CD14-positive monocyte (primary cell): ENCODE measurements around the gene FCN2. TPM values are rescaled to one million over a fixed set of nuclear protein-coding genes. Genes with fewer than 3 reads are reported as not detected.
A peak's percentile ranks its signal among the peaks of the same experiment; 100 is the strongest.

Source experiments
- DNase-seq, 3 donors: peaks; one replicate each; pipeline ENCODE4 v3.0.0-alpha.2; 2011 to 2022
- H2AFZ ChIP-seq: 2 replicates; pipeline ENCODE4 v1.6.0; 2012; ENCODE audit warnings: mild to moderate bottlenecking, low read depth, low read length, inconsistent platforms; ENCODE audit not compliant: insufficient read depth, poor library complexity, severe bottlenecking
- H3K27ac ChIP-seq, 2 donors: 1 replicate in 1 of 2; 2 replicates in 1 of 2; pipeline ENCODE4 v1.5.1; 2012 to 2013; ENCODE audit warnings: low read length in 2 of 2, control low read depth in 1 of 2, inconsistent platforms in 1 of 2, low read depth in 1 of 2, mild to moderate bottlenecking in 1 of 2
- H3K27me3 ChIP-seq, 2 donors: one replicate each; pipeline versions ENCODE4 v1.6.0 to v1.6.1; 2011 to 2013; ENCODE audit warnings: low read length in 2 of 2; ENCODE audit not compliant: control insufficient read depth in 2 of 2, insufficient read depth in 2 of 2
- H3K36me3 ChIP-seq, 2 donors: replicated peaks in 1 of 2; 1 replicate in 1 of 2; 2 replicates in 1 of 2; pipeline versions ENCODE4 v1.5.1 to v1.6.1; 2012 to 2013; ENCODE audit warnings: low read length in 2 of 2, control low read depth in 1 of 2, inconsistent platforms in 1 of 2, mild to moderate bottlenecking in 1 of 2; ENCODE audit not compliant: insufficient read depth in 2 of 2, control insufficient read depth in 1 of 2
- H3K4me1 ChIP-seq, 2 donors: 1 replicate in 1 of 2; 2 replicates in 1 of 2; pipeline versions ENCODE4 v1.5.1 to v1.6.1; 2012 to 2013; ENCODE audit warnings: low read length in 2 of 2, control low read depth in 1 of 2, inconsistent platforms in 1 of 2, mild to moderate bottlenecking in 1 of 2, moderate library complexity in 1 of 2; ENCODE audit not compliant: insufficient read depth in 2 of 2, control insufficient read depth in 1 of 2
- H3K4me2 ChIP-seq: replicated peaks from 2 replicates; pipeline ENCODE3; 2012; ENCODE audit warnings: low read length, moderate library complexity, mild to moderate bottlenecking; ENCODE audit not compliant: poor library complexity, severe bottlenecking; ENCODE audit errors: extremely low read depth
- H3K4me3 ChIP-seq, 3 experiments: fragments of 200-600 bp in 1 of 3; sonication (generic) in 1 of 3; replicated peaks in 1 of 3; 1 replicate in 2 of 3; 2 replicates in 1 of 3; pipeline ENCODE4 v1.5.1; 2011 to 2013; ENCODE audit warnings: low read length in 3 of 3, mild to moderate bottlenecking in 3 of 3, control low read depth in 2 of 3, low read depth in 2 of 3, inconsistent platforms in 1 of 3, moderate library complexity in 1 of 3
- H3K79me2 ChIP-seq: 2 replicates; pipeline ENCODE4 v1.6.0; 2012; ENCODE audit warnings: mild to moderate bottlenecking, control low read depth, inconsistent platforms, low read length, moderate library complexity; ENCODE audit not compliant: insufficient read depth
- H3K9ac ChIP-seq: 2 replicates; pipeline ENCODE4 v1.6.0; 2017; ENCODE audit warnings: low read length, mild to moderate bottlenecking; ENCODE audit not compliant: insufficient read depth, poor library complexity, severe bottlenecking
- H3K9me3 ChIP-seq, 2 donors: replicated peaks in 1 of 2; 1 replicate in 1 of 2; 2 replicates in 1 of 2; pipeline versions ENCODE4 v1.5.1 to v1.6.1; 2012 to 2013; ENCODE audit warnings: low read length in 2 of 2, control low read depth in 1 of 2; ENCODE audit not compliant: control insufficient read depth in 1 of 2, insufficient read depth in 1 of 2
- H4K20me1 ChIP-seq: 2 replicates; pipeline ENCODE4 v1.6.0; 2012; ENCODE audit warnings: mild to moderate bottlenecking, low read length, control low read depth, moderate library complexity; ENCODE audit not compliant: insufficient read depth
- H3K27ac Mint-ChIP-seq, 7 donors: one replicate each; pipeline ENCODE4 v1.8.0; 2020; ENCODE audit warnings: mild to moderate bottlenecking in 7 of 7, mixed read lengths in 7 of 7, moderate library complexity in 6 of 7, inconsistent platforms in 2 of 7
- H3K27me3 Mint-ChIP-seq, 3 donors: one replicate each; pipeline ENCODE4 v1.8.0; 2021 to 2022; ENCODE audit warnings: low read depth in 3 of 3, mild to moderate bottlenecking in 3 of 3, mixed read lengths in 3 of 3, moderate library complexity in 3 of 3, inconsistent platforms in 1 of 3
- H3K36me3 Mint-ChIP-seq, 2 donors: one replicate each; pipeline ENCODE4 v1.8.0; 2020; ENCODE audit warnings: mixed read lengths in 2 of 2, inconsistent platforms in 1 of 2, mild to moderate bottlenecking in 1 of 2
- H3K4me1 Mint-ChIP-seq: one replicate; pipeline ENCODE4 v1.8.0; 2020; ENCODE audit warnings: mild to moderate bottlenecking, mixed read lengths
- H3K4me3 Mint-ChIP-seq, 2 donors: one replicate each; pipeline ENCODE4 v1.8.0; 2020; ENCODE audit warnings: mild to moderate bottlenecking in 2 of 2, mixed read lengths in 2 of 2, moderate library complexity in 1 of 2
- H3K9me3 Mint-ChIP-seq, 7 donors: one replicate each; pipeline ENCODE4 v1.8.0; 2020 to 2022; ENCODE audit warnings: mixed read lengths in 7 of 7, mild to moderate bottlenecking in 6 of 7, moderate library complexity in 6 of 7, inconsistent platforms in 2 of 7
- CTCF ChIP-seq: fragments of 200-600 bp; IDR thresholded peaks from one replicate; pipeline ENCODE4 v1.8.0; 2022; ENCODE audit warnings: antibody characterized with exemption, mild to moderate bottlenecking
- WGBS: methylation state at CpG from one replicate; pipeline ENCODE4 v1.1.5; 2013; ENCODE audit warnings: missing lambda C conversion rate; ENCODE audit not compliant: insufficient coverage; 5-methylcytosine and 5-hydroxymethylcytosine counted together
- intact Hi-C, 2 donors: fragments of 100-400 bp; cut with micrococcal nuclease; formaldehyde crosslinking; loops; one replicate each; pipeline versions ENCODE4 v1.15.0 to v1.15.1; 2023
- polyA plus RNA-seq, 3 donors: library from polyadenylated mRNA; depleted of rRNA in 1 of 3; unstranded in 2 of 3; stranded (reverse) in 1 of 3; fragments of 300-500 nt in 2 of 3; fragments of >200 nt in 1 of 3; fragmentation: Illumina TruSeq in 2 of 3; gene quantifications; 1 replicate in 2 of 3; 2 replicates in 1 of 3; pipeline ENCODE4 v1.2.3, GENCODE V29; 2012 to 2021
- small RNA-seq: library from RNA; depleted of rRNA; stranded (forward); fragments of <200 nt; gene quantifications from one replicate; pipeline ENCODE3, GENCODE V24; 2012; ENCODE audit warnings: low read depth; ENCODE audit not compliant: insufficient read length

FCN2 gene
- polyA plus RNA-seq, 3 donors, result not detected

- peaks cover 7% of the 10 kb centered on the region for H3K79me2 ChIP-seq
- Mint-ChIP-seq H3K36me3 (peaks cover 22 to 26% of the 10 kb centered on the region in 2 donors), H3K4me3 (peak overlapping the region in 1 of 2 donors; percentile 73), H3K27me3 (peaks cover 11 to 20% (median 13%) of the 10 kb centered on the region in 3 donors), H3K4me1 (peaks cover 90% of the 10 kb centered on the region), H3K9me3 (peaks cover 0 to 12% (median 4%) of the 10 kb centered on the region in 7 donors), H3K27ac (peak overlapping the region; percentile 90 to 98 (median 96))
- 20% methylated on average over 2 of the region's 13 CpGs for WGBS
- DNase-seq, result peak; percentile 87 to 94 (median 87)
- peaks cover 86 to 94% of the 10 kb centered on the region in 2 donors for H3K4me1 ChIP-seq
- intact Hi-C loops, result loop anchor here (2.0 to 10.0 kb wide), 3 partner anchors 14 to 882 kb away; no protein-coding TSS in a partner anchor
- no peak for TF ChIP-seq CTCF
- no peaks in the 10 kb centered on the region for H3K27me3 ChIP-seq
- H3K9ac ChIP-seq, result peak overlapping the region; percentile 42
- peak overlapping the region; percentile 51 for H3K4me2 ChIP-seq
- no peak overlapping the region for H2AFZ ChIP-seq
- no peaks in the 10 kb centered on the region for H3K9me3 ChIP-seq
- H4K20me1 ChIP-seq, result no peaks in the 10 kb centered on the region
- peak overlapping the region in 1 of 3 experiments; percentile 59 for H3K4me3 ChIP-seq
- H3K36me3 ChIP-seq, result no peaks in the 10 kb centered on the region
- H3K27ac ChIP-seq, result peak overlapping the region; percentile 90 to 92
Measured at GRCh38 chr9:134936346-134937163, 55.9 kb downstream of the FCN2 start.

Small RNAs within 50 kb of the gene (small RNA-seq; reads per million reads assigned to genes)
- gene AL603650.1, result not detected
- gene MIR3689A, result not detected
- not detected for gene MIR3689B
- gene MIR3689C, result not detected
- not detected for gene MIR3689D1
- gene MIR3689D2, result not detected
- gene MIR3689E, result not detected
- not detected for gene MIR3689F

Other genes starting within 250 kb of the FCN2 start
- under 1 TPM in 1 of 3 donors, not detected in 2; 0.01 TPM for gene COL5A1, start 239.0 kb upstream of the FCN2 start, polyA plus RNA-seq
- gene FCN1, start 37.1 kb downstream of the FCN2 start, polyA plus RNA-seq, result 1,000 to 10,000 TPM; 2,884 to 7,680 (median 6,268) TPM
- gene OLFM1, start 206.9 kb downstream of the FCN2 start, polyA plus RNA-seq, result 10 to 100 TPM in 1 of 3 donors, 1 to 10 TPM in 2; 7.6 to 10.9 (median 9.4) TPM